C4-2B (cell line): ENCODE data around the gene ABCA4.

Experiments used
- H3K27ac ChIP-seq: fragments of 450-650 bp; 2 replicates; pipeline ENCODE4 v1.5.1; 2017
- ZFX ChIP-seq: fragments of 450-650 bp; IDR thresholded peaks from 2 replicates; pipeline ENCODE4 v1.6.1; 2017
- TF ChIP-seq, protein P1 (sequence below): fragments of 450-650 bp; conservative IDR thresholded peaks from 2 replicates; pipeline ENCODE4 v1.5.1; 2017; ENCODE audit warnings: mild to moderate bottlenecking

The ABCA4 gene

GRCh38 chr1:94079080-94079940 lies 41.6 kb downstream of the ABCA4 start:
- no peak overlapping the region for H3K27ac ChIP-seq

GRCh38 chr1:94072840-94073522 lies 48.0 kb downstream of the ABCA4 start:
- no peak overlapping the region for H3K27ac ChIP-seq
- TF ChIP-seq, protein P1, sequence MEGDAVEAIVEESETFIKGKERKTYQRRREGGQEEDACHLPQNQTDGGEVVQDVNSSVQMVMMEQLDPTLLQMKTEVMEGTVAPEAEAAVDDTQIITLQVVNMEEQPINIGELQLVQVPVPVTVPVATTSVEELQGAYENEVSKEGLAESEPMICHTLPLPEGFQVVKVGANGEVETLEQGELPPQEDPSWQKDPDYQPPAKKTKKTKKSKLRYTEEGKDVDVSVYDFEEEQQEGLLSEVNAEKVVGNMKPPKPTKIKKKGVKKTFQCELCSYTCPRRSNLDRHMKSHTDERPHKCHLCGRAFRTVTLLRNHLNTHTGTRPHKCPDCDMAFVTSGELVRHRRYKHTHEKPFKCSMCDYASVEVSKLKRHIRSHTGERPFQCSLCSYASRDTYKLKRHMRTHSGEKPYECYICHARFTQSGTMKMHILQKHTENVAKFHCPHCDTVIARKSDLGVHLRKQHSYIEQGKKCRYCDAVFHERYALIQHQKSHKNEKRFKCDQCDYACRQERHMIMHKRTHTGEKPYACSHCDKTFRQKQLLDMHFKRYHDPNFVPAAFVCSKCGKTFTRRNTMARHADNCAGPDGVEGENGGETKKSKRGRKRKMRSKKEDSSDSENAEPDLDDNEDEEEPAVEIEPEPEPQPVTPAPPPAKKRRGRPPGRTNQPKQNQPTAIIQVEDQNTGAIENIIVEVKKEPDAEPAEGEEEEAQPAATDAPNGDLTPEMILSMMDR, result no peak
- no peak for TF ChIP-seq ZFX

More at GRCh38 chr1:94079080-94079940, 41.6 kb downstream of the ABCA4 start:
- TF ChIP-seq ZFX, result no peak
- TF ChIP-seq, protein P1, result no peak

GRCh38 chr1:94071976-94072375 lies 49.0 kb downstream of the ABCA4 start:
- H3K27ac ChIP-seq, result no peak overlapping the region
- TF ChIP-seq, protein P1, result no peak
- no peak for TF ChIP-seq ZFX

GRCh38 chr1:94071391-94071790 lies 49.6 kb downstream of the ABCA4 start:
- TF ChIP-seq, protein P1, result no peak
- no peak for TF ChIP-seq ZFX
- H3K27ac ChIP-seq, result no peak overlapping the region

DNA sequence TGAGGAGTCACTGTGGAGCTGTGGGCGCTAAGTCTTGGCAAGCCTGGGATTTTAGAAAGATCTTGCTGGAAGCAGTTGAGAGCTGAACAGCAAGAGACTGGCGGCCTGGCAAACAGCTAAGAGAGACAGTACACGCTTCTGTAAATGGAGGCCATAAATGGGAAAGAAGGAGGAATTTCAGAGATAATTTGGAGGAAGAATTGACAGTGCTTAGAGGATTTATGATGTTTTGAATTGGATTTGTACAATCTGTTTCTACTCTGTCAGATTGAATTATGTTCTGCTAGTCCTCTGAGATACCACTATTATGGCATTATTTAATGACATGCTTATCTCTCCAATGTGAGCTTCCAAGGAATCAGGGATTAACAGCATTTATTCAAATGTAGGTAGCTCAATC lies 50.1 kb downstream of the ABCA4 start:
- H3K27ac ChIP-seq, result peak overlapping the region; percentile 79
- no peak for TF ChIP-seq ZFX
- TF ChIP-seq, protein P1, result no peak

DNA sequence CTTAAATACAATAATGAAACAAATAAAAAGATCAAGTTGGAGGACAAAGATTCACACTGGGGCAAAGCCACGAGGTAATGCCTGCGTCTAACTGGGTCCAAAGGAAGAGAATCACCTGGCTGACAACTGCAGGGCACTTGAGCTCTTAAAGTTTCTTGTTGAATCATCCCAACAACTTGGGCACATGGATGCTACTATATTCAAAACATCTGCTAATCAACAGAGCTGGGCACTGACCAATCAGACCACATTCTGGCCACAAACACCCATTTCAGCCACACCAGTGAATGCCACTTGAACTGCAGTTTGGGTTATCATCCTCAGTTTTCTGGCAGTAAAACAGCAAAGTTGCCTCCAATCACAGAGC lies 51.0 kb downstream of the ABCA4 start:
- no peak for TF ChIP-seq ZFX
- TF ChIP-seq, protein P1, result no peak
- H3K27ac ChIP-seq, result peak overlapping the region; percentile 79
